Activated effector memory CD4-positive, alpha-beta T cell treated with Interleukin-2 at 50 U/mL for 16 hours (primary cell): ENCODE results near the gene FOXN4.
"Not testable (repeated sequence)": the region's sequence is repeated elsewhere in the genome, so short reads cannot be mapped to it uniquely, and the experiment has no call there.

ENCODE experiments used
- DNase-seq: peaks from one replicate; pipeline ENCODE4 v3.0.0-alpha.2; 2020

FOXN4 gene, protein sequence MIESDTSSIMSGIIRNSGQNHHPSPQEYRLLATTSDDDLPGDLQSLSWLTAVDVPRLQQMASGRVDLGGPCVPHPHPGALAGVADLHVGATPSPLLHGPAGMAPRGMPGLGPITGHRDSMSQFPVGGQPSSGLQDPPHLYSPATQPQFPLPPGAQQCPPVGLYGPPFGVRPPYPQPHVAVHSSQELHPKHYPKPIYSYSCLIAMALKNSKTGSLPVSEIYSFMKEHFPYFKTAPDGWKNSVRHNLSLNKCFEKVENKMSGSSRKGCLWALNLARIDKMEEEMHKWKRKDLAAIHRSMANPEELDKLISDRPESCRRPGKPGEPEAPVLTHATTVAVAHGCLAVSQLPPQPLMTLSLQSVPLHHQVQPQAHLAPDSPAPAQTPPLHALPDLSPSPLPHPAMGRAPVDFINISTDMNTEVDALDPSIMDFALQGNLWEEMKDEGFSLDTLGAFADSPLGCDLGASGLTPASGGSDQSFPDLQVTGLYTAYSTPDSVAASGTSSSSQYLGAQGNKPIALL

GRCh38 chr12:109308534-109309380 lies at the start of gene FOXN4:
Gene FOXN4 (minus strand): TSS chr12:109309284. CDS start chr12:109308321, 963 bp downstream.
- DNase-seq: no peak

GRCh38 chr12:109358154-109358869 lies 49.2 kb upstream of the FOXN4 start:
- no peak for DNase-seq

DNA sequence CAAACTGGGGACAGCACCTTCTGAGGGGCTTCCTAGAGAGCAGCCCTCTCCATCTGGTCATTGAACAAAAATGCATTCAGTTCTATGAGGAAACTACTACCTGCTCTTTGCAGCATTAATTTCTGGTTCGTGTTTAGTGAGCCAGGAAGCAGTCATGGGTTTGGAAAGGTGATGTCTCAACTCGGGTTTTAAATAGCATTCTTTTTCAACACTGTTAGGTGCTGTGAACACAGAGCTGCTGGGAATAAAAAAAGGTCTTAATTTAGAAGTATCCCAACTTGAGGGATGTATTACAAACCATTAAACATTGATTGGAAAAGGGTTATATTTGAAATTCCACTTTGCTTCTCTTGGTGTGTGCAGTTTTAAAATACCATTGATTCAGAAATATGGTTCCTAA lies 47.9 kb upstream of the FOXN4 start:
- DNase-seq: no peak

DNA sequence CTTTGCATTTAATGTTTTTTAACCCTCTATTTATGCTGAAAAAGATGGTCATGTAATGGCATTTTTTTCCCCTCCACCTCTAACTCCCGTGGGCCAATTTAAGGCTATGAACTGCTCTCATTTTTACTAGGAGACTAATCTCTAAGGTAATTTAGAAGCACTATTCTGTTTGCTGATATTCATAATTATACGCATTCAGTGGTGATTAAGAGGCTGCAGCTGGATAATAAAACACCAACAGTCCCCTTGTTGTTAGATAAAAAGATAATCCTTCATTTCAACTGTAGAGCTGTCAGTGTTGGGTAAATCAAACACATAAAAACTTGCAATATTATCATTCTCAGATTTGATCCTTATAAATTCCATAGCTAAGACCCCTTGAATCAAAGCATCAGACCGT lies 47.5 kb upstream of the FOXN4 start:
- DNase-seq: no peak

- DNase-seq: no peak
Observed at GRCh38 chr12:109352184-109352583, 43.1 kb upstream of the FOXN4 start.

DNA sequence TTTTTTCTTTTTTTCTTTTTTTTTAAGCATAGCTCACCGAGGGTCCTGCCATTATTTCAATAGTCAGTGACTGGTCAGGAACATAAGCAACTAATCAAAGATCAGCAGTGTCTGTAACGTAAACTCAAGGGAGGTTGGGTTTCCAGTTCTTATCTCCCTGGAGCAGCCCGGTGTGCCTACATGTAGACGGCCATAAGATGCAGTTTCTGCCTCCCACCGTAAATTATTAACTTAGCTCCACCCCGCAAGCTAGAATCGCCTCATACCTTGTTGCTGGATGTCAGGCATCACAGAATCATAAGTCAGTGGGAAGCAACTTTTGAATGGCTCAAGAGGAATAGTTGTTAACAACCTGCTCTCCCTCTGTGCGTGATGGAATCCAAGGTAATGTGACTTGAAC lies 38.5 kb upstream of the FOXN4 start, which contains the start of gene MYO1H:
TSS of gene MYO1H (plus strand) at position 312 of the 400 bp plus-strand sequence. CDS start at position 373, 61 bp downstream.
- DNase-seq: no peak

GRCh38 chr12:109346920-109347319 lies 37.8 kb upstream of the FOXN4 start:
- DNase-seq: no peak

GRCh38 chr12:109345428-109345827 lies 36.3 kb upstream of the FOXN4 start:
- no peak for DNase-seq

DNA sequence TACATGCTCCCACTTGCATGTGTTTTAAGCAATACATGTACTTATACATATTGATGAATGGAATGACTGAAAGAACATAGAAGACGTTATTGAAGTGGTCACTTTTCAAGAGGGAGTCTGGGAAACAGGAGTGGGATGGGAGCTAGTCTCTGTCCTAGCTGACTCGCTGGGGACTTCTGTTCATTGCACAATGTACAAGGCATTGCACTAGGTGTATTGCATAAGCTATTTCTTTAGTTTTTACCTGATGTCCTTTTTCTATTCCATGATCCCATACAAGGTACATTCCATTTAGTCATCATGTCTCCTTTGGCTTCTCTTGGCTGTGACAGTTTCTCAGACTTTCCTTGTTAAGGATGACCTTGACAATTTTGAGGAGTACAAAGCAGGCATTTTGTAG lies 34.6 kb upstream of the FOXN4 start:
- no peak for DNase-seq

DNA sequence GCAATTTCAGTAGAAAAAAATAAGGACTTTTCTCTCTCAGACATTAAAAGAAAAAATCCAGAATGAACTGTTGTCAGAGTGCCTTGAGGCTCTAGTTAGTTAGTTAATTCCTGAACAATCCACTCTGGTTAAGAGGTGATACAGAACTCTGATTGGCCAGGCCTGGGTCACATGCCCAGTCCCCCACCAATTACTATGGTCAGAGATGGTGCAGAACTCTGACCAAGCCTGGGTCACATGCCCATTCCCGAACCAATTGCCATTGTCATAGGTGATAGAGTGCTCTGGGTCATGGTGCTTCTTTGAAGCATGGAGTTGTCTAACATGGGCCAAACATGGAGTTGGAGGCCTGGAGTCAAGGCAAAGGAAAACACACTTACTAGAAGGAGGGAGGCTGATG lies 27.5 kb upstream of the FOXN4 start:
- no peak for DNase-seq

- no peak for DNase-seq
Observed at GRCh38 chr12:109334887-109335286, 25.8 kb upstream of the FOXN4 start.

- DNase-seq: no peak
Observed at GRCh38 chr12:109331301-109331952, 22.3 kb upstream of the FOXN4 start.

DNA sequence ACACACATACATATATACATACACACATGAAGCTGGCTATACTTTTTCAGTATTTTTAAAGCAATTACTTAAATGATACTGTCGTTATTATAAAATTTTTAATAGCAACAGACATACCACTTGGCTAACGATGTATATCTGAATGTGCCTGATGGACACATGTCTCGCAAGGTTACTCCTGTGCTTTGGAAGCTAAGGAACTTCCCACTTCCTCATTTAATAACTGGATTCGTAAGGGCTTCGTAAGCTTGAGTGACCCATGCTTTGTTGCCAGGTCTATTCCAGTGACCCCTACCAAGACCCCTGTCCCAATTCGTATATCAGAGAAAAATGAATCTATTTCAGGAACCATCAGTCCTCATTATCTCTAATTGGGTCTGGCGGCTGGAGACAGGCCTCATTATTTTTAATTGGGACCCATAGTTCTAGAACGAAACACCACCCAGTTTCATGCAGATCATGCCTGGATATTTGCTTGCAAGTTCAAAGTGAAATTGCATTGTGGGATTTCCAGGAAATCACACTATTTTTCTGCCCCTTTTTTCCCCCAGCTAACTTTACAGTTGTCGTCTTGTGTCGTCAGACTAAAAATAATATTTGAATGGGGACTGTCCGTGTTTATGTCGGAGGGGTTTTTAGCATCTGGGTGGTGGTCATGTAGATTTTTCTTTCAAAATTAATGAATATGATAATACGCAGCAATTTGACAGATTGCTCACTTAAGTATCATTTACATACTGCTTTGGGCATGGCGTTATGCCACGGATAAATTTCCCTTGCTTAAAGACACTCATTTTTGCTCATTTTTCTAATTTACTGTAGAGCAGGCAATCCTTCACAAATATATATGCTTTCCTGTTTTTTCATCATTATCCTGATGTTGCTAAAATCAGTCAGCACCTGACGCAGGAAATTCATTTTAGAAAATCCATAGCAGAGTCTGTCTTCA lies 21.5 kb upstream of the FOXN4 start:
- DNase-seq: no peak

DNA sequence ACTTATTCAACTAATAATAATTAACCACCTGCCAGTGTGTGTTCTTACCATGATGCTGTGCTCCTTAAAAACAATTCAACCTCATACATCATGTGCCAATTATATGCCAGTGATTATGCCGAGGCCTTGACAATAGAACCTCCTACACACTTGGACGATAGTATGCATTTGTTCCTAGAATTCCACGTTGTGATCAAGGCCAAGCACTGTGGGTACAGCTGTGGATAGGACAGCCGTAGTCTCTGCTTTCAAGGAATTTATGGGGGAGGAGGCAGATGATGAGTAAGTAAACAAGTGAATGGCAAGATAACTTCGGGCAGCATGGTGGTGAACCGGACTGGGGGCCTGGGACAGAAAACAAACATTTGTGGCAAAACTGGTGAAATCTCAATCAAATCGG lies 20.6 kb upstream of the FOXN4 start:
- DNase-seq: no peak

DNA sequence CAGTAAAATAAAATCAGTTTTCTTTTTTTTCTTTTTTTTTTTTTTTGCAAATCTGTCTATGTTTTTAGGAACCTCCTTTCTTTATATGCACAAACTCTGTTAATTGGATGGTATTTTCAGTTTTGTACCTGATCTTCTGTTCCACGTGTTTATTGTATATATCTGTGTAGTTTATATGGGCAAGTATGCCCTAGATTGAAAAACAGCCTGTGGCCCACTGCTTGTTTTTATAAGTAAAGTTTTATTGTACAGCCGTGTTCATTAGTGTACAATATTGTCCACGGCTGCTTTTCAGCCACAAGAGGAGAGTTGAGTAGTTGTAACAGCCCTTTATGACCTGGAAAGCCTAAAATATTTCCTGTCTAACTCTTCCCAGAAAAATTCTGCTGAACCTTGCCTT lies 19.9 kb upstream of the FOXN4 start:
- DNase-seq: no peak

DNA sequence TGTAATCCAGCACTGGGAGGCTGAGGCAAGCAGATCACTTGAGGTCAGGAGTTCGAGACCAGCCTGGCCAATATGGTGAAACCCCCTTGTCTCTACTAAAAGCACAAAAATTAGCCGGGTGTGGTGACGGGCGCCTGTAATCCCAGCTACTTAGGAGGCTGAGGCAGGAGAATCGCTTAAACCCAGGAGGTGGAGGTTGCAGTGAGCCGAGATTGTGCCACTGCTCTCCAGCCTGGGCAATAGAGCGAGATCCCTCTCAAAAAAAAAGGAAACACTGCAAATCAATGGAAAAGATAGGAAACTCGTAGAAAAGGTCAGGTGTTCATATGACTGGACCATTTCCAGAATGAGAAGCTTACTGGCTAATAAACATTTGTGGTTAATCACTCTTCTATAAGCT lies 12.2 kb upstream of the FOXN4 start:
- not testable (repeated sequence) for DNase-seq

- DNase-seq: no peak
Observed at GRCh38 chr12:109310247-109311125, 1.4 kb upstream of the FOXN4 start.

GRCh38 chr12:109309381-109310246 lies 530 bp upstream of the FOXN4 start:
- DNase-seq: no peak

DNA sequence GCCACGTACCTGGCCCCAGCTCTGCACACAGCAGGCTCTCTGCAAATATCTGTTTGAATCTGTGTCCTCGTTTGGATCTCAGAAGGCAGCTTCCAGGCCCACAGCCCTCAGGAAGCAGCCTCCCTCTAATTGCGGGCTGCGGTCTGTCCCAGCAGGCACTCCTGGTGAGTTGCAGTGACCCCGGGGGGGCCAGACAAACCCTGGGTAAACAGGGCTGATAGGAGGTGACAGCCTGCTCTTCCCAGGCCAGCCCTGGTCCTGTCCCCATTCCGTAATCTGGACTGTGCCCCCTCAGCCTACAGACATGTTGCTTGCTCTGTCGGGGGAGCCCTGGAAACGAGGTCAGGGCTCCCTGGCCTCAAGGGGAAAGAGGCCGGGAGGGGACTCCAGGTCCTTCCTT lies 2.0 kb downstream of the FOXN4 start:
- no peak for DNase-seq
